Measurements from ENCODE around the gene EGLN1.

DNA sequence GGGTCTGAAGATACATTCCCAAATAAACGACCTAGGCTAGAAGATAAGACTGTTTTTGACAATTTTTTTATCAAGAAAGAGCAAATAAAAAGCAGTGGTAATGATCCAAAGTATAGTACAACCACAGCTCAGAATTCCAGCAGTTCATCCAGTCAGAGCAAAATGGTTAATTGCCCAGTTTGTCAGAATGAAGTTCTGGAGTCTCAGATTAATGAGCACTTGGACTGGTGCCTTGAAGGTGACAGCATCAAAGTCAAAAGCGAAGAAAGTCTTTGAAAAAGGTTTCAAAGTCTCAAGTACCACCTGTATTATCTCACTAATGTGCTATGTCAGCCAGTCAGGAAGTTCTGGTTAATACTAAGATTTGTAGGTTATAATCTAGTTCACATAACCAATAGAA lies 69.0 kb downstream of the EGLN1 start:
- no peak for TF ChIP-seq POLR2A (IDR thresholded peaks at IDR 0.05)
- TF ChIP-seq, protein P1, sequence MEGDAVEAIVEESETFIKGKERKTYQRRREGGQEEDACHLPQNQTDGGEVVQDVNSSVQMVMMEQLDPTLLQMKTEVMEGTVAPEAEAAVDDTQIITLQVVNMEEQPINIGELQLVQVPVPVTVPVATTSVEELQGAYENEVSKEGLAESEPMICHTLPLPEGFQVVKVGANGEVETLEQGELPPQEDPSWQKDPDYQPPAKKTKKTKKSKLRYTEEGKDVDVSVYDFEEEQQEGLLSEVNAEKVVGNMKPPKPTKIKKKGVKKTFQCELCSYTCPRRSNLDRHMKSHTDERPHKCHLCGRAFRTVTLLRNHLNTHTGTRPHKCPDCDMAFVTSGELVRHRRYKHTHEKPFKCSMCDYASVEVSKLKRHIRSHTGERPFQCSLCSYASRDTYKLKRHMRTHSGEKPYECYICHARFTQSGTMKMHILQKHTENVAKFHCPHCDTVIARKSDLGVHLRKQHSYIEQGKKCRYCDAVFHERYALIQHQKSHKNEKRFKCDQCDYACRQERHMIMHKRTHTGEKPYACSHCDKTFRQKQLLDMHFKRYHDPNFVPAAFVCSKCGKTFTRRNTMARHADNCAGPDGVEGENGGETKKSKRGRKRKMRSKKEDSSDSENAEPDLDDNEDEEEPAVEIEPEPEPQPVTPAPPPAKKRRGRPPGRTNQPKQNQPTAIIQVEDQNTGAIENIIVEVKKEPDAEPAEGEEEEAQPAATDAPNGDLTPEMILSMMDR (IDR thresholded peaks at IDR 0.05): no peak

Measured in thyroid gland (tissue), 4 donors.